GM19035 (cell line): ENCODE data around the gene ZNFX1.
"Not testable (repeated sequence)": the region's sequence is repeated elsewhere in the genome, so short reads cannot be mapped to it uniquely, and the experiment has no call there.

Experiments
- ATAC-seq: cut with Tn5 transposase; IDR thresholded peaks from one replicate; pipeline ENCODE4 v1.9.1; 2021; ENCODE audit not compliant: unreplicated experiment

Gene ZNFX1

DNA sequence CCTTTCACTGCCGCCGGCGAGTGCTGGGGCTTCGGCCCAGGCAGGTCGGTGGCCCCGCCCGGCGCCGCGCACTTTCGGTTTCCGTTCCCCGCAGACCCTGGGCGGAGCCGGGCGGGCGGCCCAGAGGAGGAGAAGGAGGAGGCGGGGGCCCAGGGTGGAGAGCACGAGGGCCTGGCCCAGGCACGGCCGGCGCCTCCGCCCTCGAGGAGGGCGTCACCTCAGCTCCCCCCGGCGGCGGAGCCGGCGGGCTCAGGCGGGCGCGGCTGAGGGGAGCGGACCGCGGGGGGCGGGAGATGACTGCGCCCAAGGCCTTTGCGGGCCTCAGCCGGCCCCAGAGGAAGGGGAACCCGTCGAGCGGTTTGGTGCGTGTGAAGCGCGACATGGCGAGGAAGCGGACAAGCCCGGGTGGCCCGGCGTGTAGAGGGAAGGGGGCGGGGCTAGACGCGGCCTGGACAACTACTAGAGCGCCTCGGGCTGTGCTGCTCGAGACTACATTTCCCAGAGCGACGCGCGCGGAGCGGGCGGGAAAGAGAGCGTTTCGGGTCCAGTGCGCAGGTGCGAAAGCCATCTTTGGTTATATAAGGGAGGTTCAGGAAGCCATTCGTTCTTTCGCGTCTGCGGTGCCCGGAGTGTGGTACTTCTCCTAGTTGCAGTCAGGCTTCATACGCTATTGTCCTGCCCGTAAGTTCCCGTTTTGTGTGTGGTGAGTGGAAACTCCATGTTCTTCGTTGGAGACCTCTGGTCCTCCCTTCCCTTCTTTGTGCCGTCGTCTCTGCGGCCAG lies at the start of gene ZNFX1:
ZNFX1 (minus strand) TSS at position 22 of the 782 bp plus-strand sequence. CDS start 2,218 bp downstream, outside the sequence.
- peak; percentile 84 for ATAC-seq

DNA sequence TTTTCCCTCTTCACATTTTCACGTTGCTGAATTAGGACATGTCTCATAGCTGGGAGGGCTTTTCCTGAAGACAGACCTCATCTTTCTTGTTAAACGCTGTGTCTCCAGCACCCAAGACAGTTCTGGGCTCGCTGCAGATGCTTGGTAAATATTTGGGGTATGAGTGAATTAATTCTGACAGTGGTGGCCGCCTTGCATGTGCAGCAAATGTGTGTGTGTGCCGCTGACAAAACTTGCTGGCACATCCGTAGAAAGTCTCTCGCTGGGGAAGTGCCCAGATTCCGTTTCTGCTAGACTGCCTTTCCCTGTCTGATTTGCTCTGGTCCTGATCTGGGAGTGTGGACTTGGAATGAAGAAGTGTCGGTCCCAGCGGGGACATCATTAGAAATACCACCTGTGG lies 48.2 kb upstream of the ZNFX1 start:
- no peak for ATAC-seq

DNA sequence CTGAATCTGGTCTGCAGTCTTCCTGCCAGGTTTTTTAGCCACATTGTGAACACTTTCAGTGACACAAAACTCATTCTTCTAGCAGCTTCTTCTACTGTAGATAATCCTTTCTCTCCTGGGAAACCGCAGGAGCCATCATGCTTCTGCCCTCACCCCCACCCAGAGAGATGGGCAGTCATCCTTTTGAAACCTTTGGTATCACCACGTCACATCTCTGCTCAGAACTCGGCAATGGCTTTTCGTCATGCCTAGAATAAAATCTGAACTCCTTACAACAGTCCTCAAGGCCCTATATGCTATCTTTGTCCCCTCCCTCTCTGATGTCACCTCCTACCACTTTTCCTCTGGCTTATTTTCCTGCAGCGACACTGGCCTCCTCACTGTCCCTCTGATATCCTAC lies 46.4 kb upstream of the ZNFX1 start:
- ATAC-seq: no peak

DNA sequence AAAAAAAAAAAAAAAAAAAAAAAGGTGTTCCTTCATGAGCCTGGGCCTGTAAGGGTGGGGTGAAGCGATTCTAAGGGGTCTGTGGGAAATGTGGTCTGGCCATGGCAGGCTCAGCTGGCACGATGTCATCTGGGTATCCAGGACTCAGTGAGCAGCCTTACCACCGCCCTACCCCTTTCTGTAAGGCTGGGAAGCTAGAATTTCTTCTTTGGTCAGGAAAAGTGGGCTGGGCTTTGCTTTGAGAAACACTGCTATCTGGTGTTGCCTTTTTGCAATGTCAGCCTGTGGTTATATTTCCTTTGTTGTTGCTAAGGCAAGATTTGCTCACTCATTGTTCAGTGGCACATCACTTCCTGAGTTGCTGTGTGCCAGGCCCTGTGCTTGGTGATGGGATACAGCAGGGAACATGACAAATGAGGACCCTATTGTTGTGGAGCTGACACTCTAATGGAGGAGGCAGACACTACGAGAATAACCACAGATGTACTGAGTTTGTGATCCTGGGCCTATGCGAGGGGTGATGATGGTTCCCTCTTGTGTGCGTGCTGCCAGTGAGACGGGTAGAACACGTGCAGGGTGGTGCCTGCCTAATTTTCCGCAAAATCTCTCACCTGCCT lies 45.9 kb upstream of the ZNFX1 start:
- ATAC-seq: no peak

DNA sequence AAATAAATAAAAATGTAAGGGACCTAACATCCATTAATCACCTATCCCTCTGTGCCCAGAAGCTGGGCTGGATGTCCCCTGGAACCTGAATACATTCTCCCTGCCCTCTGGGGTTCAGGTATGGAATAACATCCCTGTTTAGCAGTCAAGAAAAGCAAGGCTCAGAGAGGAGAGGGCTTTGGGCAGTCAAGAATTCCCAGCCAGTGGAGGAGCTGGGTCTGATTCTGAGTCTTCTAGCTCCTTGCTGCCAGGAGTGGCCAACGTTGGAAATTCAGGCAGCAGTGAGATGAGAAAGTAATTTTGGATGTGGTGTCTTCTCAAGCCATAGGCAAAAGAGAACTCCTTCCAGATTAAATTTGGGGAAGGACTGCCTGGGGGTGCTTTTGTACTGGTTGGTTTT lies 42.6 kb upstream of the ZNFX1 start:
- ATAC-seq: no peak

DNA sequence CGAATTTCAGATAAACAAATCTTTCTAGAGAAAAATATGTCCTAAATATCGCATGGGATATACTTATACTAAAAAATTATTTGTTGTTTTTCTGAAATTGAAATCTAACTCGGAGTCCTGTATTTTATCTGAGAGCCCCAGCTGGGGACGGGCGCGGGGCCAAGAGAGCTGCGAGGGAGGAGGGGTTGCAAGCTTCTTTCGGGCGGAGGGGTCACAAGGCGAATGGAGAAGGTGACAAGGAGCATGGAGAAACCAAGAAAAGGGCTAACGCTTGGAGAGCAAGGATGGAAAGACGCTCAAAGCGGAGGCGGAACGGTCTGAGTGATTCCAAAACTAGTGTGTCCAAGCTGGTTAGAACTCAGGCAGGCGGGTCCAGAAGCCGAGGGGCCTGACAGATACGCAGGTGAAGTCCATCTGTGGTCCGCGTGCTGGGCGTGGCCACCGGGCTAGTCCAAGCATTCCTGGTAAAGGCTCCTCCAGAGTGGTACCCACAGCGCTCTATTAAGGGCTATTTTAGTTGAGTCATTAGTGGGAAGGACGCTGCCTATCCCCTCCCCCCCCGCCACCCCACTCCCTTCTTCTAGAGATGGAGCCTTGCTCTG lies 41.5 kb upstream of the ZNFX1 start:
- ATAC-seq: no peak

DNA sequence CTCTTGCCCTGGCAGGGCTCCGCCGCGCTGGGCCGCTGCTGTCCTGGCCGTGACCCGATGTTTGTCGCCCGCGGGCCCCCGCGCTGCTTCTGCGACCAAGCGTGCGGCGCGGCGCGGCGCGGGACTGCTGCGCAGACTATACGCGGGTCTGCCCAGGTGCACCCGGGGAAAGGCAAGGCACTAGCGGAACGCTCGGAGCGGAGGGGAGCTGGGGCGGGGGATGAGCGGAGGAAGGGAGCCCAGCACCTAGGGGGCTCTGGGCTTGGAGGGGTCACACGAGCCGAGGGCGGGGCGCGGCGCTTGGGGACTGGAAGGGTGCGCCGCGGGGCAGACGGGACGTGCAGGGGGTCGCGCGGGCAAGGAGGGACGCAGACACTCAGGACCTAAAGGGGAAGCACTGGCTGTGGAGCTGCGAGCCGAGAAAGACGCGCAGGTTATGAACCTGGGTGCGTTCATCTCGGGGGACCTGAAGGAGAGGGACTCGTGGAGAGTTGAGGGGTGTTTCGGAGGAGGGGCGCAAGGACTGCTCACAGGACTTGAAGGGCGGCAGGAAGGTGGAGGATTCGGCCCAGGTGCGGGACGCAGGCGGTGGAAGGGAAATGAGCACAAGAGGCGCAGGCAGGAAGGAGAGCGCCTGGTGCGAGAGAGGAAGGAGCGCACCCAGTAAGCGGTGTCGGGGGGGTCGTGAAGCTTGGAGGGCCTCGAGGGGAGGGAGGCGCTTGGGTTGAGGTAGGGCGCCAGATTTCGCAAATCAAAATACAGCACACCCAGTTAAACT lies 40.8 kb upstream of the ZNFX1 start:
- no peak for ATAC-seq

DNA sequence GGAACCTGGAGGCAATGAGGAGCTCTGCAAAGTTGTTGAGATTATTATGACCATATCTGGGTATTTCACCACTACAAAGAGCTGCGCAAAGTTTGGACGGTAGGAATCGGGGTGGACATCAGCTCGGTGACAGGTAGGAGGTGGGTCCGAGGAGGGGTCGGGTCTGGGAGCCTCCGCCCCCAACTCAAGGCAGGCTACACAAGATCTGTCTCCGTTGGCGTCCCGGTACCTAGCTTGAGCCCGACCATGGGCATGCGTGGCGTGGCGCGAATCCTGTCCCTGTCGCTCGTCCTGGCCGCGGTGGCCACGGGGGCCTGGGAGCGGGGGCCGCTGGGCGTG lies 40.2 kb upstream of the ZNFX1 start:
- ATAC-seq: no peak

DNA sequence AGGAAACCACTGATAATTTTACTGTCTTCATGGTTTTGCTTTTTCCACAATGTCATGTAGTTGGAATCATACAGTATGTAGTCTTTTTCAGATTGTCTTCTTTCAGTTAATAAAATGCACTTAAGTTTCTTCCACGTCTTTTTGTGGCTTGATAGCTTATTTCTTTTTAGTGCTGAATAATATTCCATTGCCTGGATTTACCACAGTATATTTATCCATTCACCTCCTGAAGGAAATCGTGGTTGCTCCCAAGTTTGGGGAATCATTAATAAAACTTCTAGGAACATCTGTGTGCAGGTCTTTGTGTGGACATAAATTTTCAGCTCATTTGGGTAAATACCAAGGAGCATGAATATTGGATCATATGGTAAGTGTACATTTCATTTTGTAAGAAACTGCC lies 38.8 kb upstream of the ZNFX1 start:
- ATAC-seq: no peak

DNA sequence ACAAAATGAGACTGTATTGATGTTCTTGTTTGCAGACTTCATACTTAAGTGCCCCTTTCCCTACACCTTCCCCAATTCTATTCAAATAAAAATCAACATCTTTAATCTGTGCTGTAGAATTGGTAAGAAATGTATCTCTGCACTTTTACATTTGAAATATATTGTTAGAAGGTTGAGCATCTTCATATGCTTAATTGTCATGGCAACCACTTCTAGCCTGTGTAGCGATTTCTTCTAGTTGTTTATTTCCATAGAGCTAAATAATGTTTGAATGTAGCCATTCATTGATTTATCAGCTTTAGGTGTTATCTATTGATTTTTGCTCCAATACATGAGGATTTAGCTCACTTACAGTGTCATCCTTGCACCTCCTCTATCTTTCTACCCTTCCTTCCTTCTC lies 37.7 kb upstream of the ZNFX1 start:
- ATAC-seq: no peak

DNA sequence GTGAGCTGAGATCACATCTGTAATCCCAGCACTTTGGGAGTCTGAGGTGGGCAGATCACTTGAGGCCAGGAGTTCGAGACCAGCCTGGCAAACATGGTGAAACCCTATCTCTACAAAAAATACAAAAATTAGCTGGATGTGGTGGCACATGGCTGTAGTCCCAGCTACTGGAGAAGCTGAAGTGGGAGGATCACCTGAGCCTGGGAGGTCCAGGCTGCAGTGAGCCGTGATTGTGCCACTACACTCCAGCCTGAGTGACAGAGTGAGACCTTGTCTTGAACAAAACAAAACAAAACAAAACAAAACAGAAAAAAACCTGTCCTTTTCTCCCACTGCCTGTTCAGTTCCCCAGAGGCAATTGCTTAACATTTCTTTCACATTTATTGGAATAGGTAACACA lies 36.2 kb upstream of the ZNFX1 start:
- ATAC-seq: not testable (repeated sequence)

DNA sequence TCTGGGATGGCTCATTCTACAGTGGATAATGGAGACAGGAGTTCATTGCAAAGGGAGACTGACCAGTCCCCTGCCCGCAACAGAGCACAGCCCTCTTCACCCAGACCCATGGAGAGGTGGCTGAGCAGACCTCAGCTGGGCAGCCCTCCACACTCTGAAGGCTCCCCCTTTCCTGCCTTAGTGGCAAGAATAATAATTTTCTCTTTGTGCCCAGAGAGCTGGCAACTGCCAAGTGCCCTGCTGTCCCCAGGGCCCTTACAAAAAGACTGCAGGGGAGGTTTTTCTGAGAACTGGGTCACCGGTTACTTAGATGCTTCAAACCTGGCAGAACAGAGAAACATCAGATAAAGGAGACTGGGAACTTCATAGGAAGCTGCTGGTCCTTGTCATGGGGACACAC lies 35.4 kb upstream of the ZNFX1 start:
- no peak for ATAC-seq

DNA sequence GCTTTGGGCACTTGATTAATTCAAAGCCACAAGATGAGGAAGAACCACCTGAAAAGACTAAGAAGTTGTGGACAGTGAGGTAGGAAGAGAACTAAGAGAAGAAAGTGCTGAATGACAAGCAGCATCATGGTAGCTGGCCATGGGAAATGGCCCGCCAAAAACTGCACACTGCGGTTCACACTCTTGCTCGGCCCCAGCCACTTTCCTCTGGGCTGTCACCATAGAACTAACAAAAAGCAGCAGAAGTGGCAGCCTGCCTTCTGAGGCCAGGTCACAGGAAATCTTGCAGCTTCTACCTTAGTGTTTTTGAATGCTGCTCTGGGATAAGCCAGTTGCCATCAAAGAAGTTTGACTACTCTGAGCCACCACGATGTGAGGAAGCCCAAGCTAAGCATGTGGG lies 34.8 kb upstream of the ZNFX1 start:
- ATAC-seq: no peak

DNA sequence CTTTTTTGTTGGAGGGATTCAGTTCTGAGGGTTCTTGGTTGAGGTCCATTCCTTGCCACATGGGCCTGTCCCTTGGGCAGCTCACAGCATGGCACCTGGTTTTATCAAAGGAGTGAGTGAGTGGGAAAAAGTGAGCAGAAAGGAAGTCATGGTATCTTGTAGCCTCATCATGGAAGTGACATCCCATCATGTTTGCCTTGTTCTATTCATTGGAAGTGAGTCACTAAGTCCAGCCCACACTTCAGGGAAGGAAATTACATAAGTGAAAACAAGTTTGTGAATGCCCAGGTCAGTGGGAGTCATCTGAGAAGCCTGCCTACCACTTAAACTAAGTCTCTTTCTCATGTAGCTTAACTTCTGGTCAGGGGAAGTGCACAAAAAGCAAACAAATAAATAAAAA lies 32.8 kb upstream of the ZNFX1 start:
- ATAC-seq: no peak

DNA sequence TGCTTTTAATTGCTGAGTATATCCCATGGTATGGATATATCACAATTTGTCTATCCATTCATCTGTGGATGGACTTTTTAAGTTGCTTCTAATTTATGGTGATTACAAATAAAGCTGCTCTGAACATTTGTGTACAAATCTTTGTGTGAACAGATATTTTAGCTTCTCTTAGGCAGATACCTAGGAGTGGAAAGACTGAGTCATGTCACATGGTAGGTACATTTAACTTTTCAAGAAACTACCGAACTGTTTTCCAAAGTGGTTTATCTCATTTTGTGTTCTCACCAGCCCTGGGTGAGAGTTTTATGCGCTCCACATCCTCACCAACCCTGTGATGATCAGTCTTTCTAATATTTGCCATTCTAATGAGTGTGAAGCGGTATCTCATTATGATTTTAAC lies 31.0 kb upstream of the ZNFX1 start:
- ATAC-seq: no peak

DNA sequence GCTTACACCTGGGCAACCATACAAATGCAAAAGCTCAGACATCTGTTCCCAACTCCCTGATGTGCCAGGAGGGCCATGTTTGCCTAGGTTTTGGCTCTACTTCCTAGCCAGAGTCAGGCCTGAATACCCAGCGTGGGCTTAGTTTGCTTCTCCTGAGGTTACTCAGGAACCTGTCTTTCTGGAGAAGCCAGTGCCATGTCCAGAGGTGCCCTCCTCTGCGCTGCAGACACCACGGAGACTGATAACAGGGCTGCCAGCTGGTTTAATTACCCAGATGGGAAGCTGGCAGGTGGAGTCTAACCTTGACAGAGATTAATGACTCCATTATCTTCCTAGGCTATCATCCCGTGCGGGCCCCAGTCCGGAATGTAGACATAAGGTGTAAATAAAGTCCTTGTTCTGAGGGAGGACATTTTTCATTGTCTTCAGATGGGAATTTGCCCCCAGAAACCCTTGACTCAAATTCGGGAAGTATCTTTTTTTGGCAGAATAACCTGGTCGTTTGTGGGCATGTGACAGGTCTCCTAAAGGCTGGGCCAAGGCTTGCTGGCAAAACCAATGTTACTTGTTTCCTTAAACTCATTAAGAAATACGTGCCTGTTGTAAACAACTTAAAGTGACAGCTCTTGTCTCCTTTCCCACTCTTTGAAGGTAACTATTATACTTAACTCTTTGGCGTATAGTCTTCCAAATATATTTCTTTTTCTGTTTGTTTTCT lies 29.2 kb upstream of the ZNFX1 start:
- no peak for ATAC-seq

DNA sequence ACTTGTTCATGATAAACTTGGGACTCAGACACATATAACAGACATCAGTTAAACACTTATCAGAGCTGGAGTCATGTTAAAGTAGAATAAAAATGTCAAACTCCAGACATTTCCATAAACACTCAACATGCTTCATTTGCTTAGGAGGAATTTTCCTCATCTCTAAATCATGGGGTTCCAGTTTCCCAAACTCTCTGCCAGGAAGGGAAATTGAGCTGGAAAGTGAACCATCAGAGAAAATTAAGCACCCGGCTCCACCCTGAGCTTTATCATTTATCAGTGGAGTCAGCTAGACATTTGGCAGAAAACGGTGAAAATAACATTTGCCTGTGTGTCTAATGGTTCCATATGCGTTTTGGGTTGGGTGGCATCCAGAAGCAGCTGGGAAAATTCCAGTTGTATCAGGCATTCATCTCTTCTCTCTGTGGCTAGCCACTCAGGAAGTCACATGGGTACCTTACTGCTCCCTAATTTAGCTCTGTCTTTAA lies 25.3 kb upstream of the ZNFX1 start:
- no peak for ATAC-seq

DNA sequence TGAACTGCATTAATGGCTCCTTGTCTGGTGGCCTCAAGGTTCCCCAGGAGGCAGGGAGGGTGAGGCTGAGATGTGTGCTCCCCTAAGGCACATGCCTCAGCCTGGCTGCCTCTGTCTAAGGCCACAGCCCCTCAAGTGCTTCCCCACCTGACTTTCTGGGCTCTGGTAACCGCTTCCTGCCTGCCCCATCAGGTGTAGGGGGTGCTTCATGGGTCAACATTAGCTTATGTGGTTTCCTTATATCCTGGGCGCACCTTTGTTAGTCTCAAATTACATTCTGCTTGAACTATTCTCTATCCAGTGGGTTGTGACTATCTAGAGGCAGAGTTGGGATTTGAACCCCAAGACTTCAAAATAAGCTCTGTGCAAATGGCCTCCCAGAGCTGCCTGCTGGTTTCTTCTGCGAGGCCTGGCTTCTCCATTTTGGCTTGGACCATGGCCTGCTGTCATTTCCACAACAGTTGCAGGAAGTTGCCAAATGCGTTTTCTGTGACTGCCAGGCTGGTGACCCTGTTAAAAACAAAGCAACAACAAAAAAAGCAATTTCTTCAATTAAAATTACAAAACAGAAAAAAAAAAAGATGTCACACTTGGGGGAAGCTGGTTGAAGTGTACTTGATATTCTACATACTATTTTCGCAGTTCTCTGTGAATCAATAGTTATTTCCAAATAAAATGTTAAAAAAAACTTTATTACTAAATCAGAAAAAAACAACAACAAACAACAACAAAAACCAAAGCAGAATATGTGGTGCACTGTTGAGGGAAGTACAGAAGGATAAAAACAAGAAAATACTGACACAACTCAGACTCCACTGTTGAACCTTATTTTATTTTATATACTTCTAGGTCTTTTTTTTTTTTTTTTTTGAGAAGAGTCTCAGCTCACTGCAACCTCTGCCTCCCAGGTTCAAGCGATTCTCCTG lies 20.0 kb upstream of the ZNFX1 start:
- no peak for ATAC-seq

DNA sequence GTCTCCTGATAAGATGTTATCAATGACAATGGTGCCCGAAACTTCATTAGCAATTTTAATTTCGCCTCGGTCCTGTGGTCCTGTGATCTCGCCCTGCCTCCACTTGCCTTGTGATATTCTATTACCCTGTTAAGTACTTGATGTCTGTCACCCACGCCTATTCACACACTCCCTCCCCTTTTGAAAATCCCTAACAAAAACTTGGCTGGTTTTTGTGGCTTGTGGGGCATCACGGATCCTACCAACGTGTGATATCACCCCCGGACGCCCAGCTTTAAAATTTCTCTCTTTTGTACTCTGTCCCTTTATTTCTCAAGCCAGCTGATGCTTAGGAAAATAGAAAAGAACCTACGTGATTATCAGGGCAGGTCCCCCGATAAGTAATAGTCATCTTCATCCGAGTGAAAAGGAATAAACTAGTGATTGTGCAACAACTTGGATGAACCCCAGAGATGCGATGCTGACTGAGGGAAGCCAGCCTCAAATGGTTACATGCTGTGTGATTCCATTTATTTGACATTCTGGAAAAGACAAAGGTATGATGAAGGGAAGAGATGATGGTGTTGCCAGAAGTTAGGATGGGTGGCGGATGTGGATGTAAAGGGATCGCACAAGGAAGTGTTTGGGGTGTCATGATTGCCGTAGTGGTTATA lies 16.3 kb upstream of the ZNFX1 start:
- not testable (repeated sequence) for ATAC-seq
